ENCODE data around the gene SIRPB2. TPM values are rescaled to one million over a fixed set of nuclear protein-coding genes. Genes with fewer than 3 reads are reported as not detected.

SIRPB2 gene
- polyA plus RNA-seq, 1 donor (not counting 4 experiments of a cell fraction or from before 2014, with no cell fraction given) = 1.6 TPM

GRCh38 chr20:1508574-1508973, 17.4 kb upstream of the SIRPB2 start:
- Histone ChIP-seq H3K36me3 (ENCODE audit: control insufficient read depth in 2 of 2, extremely low read depth in 1 of 2, insufficient read depth in 2 of 2, low read length in 2 of 2) (no peaks in the 10 kb centered on the region), H3K79me2 (ENCODE audit: control insufficient read depth, insufficient read depth, low read length) (no peaks in the 10 kb centered on the region), H2AFZ (ENCODE audit: control insufficient read depth, low read length) (no peak overlapping the region), H3K27ac (ENCODE audit: control insufficient read depth, insufficient read depth, low read length) (no peak overlapping the region), H3K9me1 (ENCODE audit: control insufficient read depth, extremely low read depth, insufficient read depth, low read length) (no peaks in the 10 kb centered on the region), H4K20me1 (ENCODE audit: control insufficient read depth, extremely low read depth, insufficient read depth, low read length) (no peaks in the 10 kb centered on the region), H3K4me3 (ENCODE audit: control insufficient read depth in 2 of 3, extremely low read depth in 1 of 3, insufficient read depth in 2 of 3, low read depth in 1 of 3, low read length in 3 of 3) (no peak overlapping the region), H3K27me3 (ENCODE audit: control insufficient read depth, extremely low read depth, insufficient read depth, low read length) (no peaks in the 10 kb centered on the region), H3K9ac (ENCODE audit: control insufficient read depth, extremely low read depth, insufficient read depth, low read length) (no peak overlapping the region), H3K4me1 (ENCODE audit: control insufficient read depth, extremely low read depth, insufficient read depth, low read length) (peaks cover 36% of the 10 kb centered on the region), H3K9me3 (ENCODE audit: control insufficient read depth, low read depth, low read length) (no peaks in the 10 kb centered on the region), H3K4me2 (ENCODE audit: control insufficient read depth, extremely low read depth, insufficient read depth, low read depth, low read length) (no peak overlapping the region)
- dilution Hi-C loops (cut with MboI; ENCODE audit: extremely low pct_ligation_motif_present, low sequenced_read_pairs) = no loop called here
- TF ChIP-seq, protein P1, sequence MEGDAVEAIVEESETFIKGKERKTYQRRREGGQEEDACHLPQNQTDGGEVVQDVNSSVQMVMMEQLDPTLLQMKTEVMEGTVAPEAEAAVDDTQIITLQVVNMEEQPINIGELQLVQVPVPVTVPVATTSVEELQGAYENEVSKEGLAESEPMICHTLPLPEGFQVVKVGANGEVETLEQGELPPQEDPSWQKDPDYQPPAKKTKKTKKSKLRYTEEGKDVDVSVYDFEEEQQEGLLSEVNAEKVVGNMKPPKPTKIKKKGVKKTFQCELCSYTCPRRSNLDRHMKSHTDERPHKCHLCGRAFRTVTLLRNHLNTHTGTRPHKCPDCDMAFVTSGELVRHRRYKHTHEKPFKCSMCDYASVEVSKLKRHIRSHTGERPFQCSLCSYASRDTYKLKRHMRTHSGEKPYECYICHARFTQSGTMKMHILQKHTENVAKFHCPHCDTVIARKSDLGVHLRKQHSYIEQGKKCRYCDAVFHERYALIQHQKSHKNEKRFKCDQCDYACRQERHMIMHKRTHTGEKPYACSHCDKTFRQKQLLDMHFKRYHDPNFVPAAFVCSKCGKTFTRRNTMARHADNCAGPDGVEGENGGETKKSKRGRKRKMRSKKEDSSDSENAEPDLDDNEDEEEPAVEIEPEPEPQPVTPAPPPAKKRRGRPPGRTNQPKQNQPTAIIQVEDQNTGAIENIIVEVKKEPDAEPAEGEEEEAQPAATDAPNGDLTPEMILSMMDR (optimal IDR thresholded peaks at IDR 0.05 in 1 of 3, IDR thresholded peaks at IDR 0.05 in 1 of 3, conservative IDR thresholded peaks at IDR 0.05 in 1 of 3; ENCODE audit: extremely low read depth in 1 of 3, insufficient read depth in 2 of 3, low read length in 3 of 3) = no peak
- TF ChIP-seq EZH2 (IDR thresholded peaks at IDR 0.05; ENCODE audit: low read length) = no peak
- FAIRE-seq (peak; percentile 9), DNase-seq (ENCODE audit: low read depth, low spot score) (no peak)

DNA sequence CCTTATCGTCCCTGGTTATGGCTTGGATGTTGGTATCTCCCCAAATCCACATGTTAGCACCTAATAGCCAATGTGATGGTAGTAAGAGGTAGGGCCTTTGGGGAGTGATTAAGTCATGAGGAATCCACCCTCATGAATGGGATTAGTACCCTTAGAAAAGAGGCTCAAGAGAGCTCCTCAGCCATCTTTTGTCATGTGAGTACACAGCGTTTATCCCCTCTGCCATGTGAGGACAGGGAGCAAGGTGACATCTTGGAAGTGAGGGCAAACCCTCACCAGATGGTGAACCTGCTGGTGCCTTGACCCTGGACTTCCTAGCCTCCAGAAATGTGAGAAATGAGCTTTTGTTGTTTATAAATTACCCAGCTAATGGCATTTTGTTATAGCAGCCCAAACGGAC, 16.1 kb upstream of the SIRPB2 start:
- Histone ChIP-seq H4K20me1 (ENCODE audit: control insufficient read depth, extremely low read depth, insufficient read depth, low read length) (no peaks in the 10 kb centered on the region), H3K9ac (ENCODE audit: control insufficient read depth, extremely low read depth, insufficient read depth, low read length) (no peak overlapping the region), H3K4me2 (ENCODE audit: control insufficient read depth, extremely low read depth, insufficient read depth, low read depth, low read length) (no peak overlapping the region), H3K9me3 (ENCODE audit: control insufficient read depth, low read depth, low read length) (peaks cover 2% of the 10 kb centered on the region), H3K36me3 (ENCODE audit: control insufficient read depth in 2 of 2, extremely low read depth in 1 of 2, insufficient read depth in 2 of 2, low read length in 2 of 2) (no peaks in the 10 kb centered on the region), H3K27ac (ENCODE audit: control insufficient read depth, insufficient read depth, low read length) (no peak overlapping the region), H3K9me1 (ENCODE audit: control insufficient read depth, extremely low read depth, insufficient read depth, low read length) (no peaks in the 10 kb centered on the region), H2AFZ (ENCODE audit: control insufficient read depth, low read length) (no peak overlapping the region), H3K79me2 (ENCODE audit: control insufficient read depth, insufficient read depth, low read length) (no peaks in the 10 kb centered on the region), H3K4me3 (ENCODE audit: control insufficient read depth in 2 of 3, extremely low read depth in 1 of 3, insufficient read depth in 2 of 3, low read depth in 1 of 3, low read length in 3 of 3) (no peak overlapping the region), H3K27me3 (ENCODE audit: control insufficient read depth, extremely low read depth, insufficient read depth, low read length) (no peaks in the 10 kb centered on the region), H3K4me1 (ENCODE audit: control insufficient read depth, extremely low read depth, insufficient read depth, low read length) (peaks cover 36% of the 10 kb centered on the region)
- TF ChIP-seq, protein P1 (optimal IDR thresholded peaks at IDR 0.05 in 1 of 3, IDR thresholded peaks at IDR 0.05 in 1 of 3, conservative IDR thresholded peaks at IDR 0.05 in 1 of 3; ENCODE audit: extremely low read depth in 1 of 3, insufficient read depth in 2 of 3, low read length in 3 of 3) = no peak
- TF ChIP-seq EZH2 (IDR thresholded peaks at IDR 0.05; ENCODE audit: low read length) = no peak
- FAIRE-seq (peak; percentile 23), DNase-seq (ENCODE audit: low read depth, low spot score) (no peak)
- dilution Hi-C loops (cut with MboI; ENCODE audit: extremely low pct_ligation_motif_present, low sequenced_read_pairs) = no loop called here

Data from keratinocyte (primary cell).